HG03064 (cell line): ENCODE data around the gene CEP164.
"Not testable (repeated sequence)": the region's sequence is repeated elsewhere in the genome, so short reads cannot be mapped to it uniquely, and the experiment has no call there.

Source experiments
- ATAC-seq: cut with Tn5 transposase; IDR thresholded peaks from one replicate; pipeline ENCODE4 v1.9.1; 2021; ENCODE audit warnings: low read depth; ENCODE audit not compliant: unreplicated experiment

CEP164 gene

GRCh38 chr11:117392001-117392690 is 64.5 kb downstream of the CEP164 start:
- no peak for ATAC-seq

DNA sequence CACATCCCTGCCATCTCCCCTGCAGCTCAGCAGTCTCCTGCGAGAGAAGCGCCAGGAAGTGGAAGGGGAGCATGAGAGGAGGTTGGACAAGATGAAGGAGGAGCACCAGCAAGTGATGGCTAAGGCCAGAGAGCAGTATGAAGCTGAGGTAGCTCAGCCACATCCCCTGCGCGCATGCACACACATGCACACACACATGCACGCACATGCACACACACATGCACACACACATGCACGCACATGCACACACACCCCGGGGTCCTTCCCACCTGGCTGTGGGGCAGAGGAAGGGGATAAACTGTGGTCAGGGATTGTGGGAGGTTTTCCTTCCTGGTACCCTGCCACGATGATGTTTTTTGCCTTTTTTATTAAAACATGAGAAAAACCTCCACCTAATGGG is 65.3 kb downstream of the CEP164 start:
- no peak for ATAC-seq

DNA sequence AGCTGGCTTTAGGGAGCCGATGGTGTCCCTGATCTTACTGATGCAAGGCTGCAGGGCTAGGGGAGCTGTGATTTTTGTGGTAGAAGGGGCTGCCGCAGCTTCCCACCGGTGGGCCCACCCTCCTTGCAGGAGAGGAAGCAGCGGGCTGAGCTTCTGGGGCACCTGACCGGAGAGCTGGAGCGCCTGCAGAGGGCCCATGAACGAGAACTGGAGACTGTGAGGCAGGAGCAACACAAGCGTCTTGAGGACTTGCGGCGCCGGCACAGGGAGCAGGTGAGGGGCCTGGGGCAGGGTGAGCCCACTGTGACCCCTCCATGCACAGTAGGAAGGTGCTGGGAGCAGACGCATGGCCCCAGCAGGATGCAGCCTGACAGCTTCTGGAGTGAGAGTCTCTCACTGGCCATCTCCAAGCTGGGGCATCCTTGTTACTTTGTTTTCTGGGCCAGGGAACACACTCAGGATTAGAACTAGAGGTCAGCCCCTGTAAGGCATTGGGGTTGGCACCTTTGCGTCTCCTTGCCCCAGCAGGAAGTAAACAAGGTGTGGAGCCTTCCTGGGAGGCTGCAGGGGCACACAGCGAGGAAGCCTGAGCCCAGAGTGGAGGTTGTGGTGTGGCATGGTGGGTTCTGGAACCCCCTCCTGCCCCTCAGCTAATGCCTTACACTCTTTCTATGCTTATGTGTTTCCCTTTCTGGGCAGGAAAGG is 66.7 kb downstream of the CEP164 start:
- ATAC-seq, result no peak

- ATAC-seq, result no peak
Measured at GRCh38 chr11:117395476-117395875, 67.8 kb downstream of the CEP164 start.

- no peak for ATAC-seq
Measured at GRCh38 chr11:117396970-117397369, 69.3 kb downstream of the CEP164 start.

DNA sequence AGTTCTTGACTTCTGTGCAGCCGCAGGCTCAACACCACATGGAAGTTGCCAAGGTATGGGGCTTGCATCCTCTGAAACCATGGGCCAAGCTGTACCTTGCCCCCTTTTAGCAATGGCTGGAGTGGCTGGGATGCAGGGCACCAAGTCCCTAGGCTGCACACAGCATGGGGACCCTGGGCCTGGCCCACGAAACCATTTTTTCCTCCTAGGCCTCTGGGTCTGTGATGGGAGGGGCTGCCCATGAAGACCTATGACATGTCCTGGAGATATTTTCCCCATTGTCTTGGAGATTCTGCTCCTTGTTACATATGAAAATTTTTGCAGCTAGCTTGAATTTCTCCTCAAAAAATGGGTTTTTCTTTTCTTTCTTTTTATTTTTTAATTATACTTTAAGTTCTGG is 71.0 kb downstream of the CEP164 start:
- ATAC-seq, result not testable (repeated sequence)

GRCh38 chr11:117399100-117399840 is 71.6 kb downstream of the CEP164 start:
- not testable (repeated sequence) for ATAC-seq

GRCh38 chr11:117405898-117406297 is 78.2 kb downstream of the CEP164 start:
- ATAC-seq, result not testable (repeated sequence)

- ATAC-seq, result no peak
Measured at GRCh38 chr11:117407016-117407415, 79.4 kb downstream of the CEP164 start.

DNA sequence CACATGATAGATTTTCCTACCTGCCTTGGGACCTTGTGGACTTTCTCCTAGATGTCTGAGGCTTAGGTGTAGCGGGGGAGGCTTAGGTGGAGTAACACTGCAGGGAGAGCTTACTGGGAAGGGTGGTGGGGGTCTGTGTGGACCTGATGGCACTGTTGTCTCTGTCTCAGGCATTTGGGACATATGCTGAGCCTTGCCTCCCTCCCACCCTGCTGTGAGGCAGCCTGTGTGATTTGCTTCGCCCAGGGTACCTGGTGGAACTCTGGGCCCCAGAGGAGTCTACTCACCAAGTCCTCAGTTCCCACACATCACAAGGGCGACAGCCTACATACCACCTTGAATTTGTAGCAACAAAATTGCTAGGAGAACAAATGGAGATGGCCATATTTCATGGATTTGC is 80.7 kb downstream of the CEP164 start:
- no peak for ATAC-seq

- no peak for ATAC-seq
Measured at GRCh38 chr11:117409511-117409910, 81.9 kb downstream of the CEP164 start.

DNA sequence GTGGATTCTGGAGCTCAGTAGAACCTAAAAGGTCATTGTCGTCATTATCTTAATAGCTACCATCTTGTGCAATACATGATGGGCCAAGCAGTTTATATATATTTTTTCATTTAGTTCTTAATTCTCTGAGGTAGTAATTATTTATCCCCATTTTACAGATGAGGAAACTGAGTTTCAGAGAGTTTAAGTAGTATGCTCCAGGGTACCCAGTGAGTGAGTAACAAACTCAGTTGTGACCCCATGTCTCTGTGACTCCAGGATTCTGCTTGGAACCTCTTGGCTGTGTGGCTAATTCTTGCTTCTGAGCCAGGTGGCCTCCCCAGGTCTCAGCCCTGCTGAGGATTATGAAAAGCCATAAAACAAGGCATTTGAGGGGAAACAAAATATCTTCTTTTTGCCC is 82.6 kb downstream of the CEP164 start:
- ATAC-seq, result no peak

- no peak for ATAC-seq
Measured at GRCh38 chr11:117410861-117411710, 83.4 kb downstream of the CEP164 start.

- ATAC-seq, result no peak
Measured at GRCh38 chr11:117411736-117412135, 84.1 kb downstream of the CEP164 start.

- no peak for ATAC-seq
Measured at GRCh38 chr11:117412176-117412575, 84.5 kb downstream of the CEP164 start.

- no peak for ATAC-seq
Measured at GRCh38 chr11:117412653-117413275, 85.1 kb downstream of the CEP164 start.

DNA sequence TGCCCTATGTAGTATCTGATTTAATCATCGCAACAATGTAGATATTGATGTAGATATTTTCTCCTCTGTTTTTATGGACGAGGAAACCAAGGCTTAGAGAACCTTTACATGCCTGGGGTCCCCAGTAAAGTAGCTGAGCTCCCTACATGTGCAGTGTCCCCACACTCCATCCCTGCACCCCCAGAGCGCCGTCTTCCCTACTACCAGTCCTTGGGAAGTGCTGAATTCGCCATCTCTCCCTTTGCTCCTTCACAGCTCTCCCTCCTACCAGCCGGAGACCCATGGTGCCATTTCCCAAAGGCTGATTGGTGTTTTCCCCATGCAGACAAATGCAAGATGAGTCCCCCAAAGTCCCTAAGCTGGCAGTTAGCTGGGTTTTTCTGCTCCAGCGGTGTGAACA is 86.0 kb downstream of the CEP164 start:
- no peak for ATAC-seq

GRCh38 chr11:117414724-117415123 is 87.1 kb downstream of the CEP164 start:
- ATAC-seq, result no peak

GRCh38 chr11:117415358-117415896 is 87.8 kb downstream of the CEP164 start:
- ATAC-seq, result no peak

- ATAC-seq, result no peak
Measured at GRCh38 chr11:117417342-117417741, 89.7 kb downstream of the CEP164 start.
